GM21390 (cell line): Measurements from ENCODE around the gene PIP4K2A.

Source experiments
- ATAC-seq: cut with Tn5 transposase; IDR thresholded peaks from one replicate; pipeline ENCODE4 v1.9.1; 2021; ENCODE audit not compliant: unreplicated experiment

The PIP4K2A gene

GRCh38 chr10:22604344-22605126 is 109.8 kb downstream of the PIP4K2A start:
- no peak for ATAC-seq

GRCh38 chr10:22603581-22603980 is 110.8 kb downstream of the PIP4K2A start:
- ATAC-seq = no peak

- ATAC-seq = no peak
Measured at GRCh38 chr10:22601618-22602017, 112.8 kb downstream of the PIP4K2A start.

GRCh38 chr10:22599636-22600228 is 114.6 kb downstream of the PIP4K2A start:
- no peak for ATAC-seq

GRCh38 chr10:22599048-22599561 is 115.3 kb downstream of the PIP4K2A start:
- ATAC-seq = no peak

GRCh38 chr10:22598478-22598877 is 115.9 kb downstream of the PIP4K2A start:
- no peak for ATAC-seq

DNA sequence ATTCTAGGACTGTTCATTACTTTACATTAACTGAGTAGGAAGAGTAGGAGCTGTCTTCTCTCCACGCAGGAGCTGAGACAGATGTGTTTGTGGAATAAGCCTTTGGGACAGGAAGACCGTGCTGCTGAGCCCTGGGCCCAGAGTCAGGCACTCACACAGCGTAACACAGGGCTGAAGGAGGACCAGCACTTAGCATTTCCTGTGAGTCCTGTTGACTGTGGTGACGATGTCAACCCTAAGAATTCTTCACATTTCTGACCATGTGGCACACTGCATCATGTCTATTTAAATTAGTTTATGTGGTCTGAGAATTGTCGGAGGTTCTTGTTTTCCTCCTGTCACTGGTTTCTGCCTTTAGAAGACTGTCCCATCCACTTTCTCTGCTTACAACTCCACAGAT is 117.2 kb downstream of the PIP4K2A start:
- ATAC-seq = peak; percentile 62

- ATAC-seq = no peak
Measured at GRCh38 chr10:22593636-22594198, 120.7 kb downstream of the PIP4K2A start.

- ATAC-seq = no peak
Measured at GRCh38 chr10:22593026-22593425, 121.4 kb downstream of the PIP4K2A start.

GRCh38 chr10:22589851-22590514 is 124.4 kb downstream of the PIP4K2A start:
- no peak for ATAC-seq

DNA sequence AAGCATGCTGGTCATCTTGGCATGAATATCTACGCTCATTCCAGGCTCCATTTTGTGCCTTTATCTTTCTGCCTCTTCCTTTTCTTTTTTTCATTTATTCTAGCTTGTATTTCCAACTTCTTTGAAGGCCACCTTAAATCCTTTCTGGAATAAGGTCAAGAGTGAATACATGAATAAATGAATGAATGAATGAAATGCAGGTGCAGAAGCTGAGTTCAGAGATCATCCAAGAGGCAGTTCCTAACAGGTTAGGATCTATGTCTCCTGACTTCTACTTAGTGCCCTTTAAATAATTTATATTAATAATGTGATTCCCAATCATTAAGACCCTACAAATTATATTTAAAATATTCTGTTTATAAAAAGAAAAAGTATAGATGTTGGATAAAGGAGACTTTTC is 125.9 kb downstream of the PIP4K2A start:
- ATAC-seq = no peak

- no peak for ATAC-seq
Measured at GRCh38 chr10:22583683-22584082, 130.7 kb downstream of the PIP4K2A start.

- no peak for ATAC-seq
Measured at GRCh38 chr10:22581461-22581860, 132.9 kb downstream of the PIP4K2A start.

GRCh38 chr10:22580711-22581110 is 133.7 kb downstream of the PIP4K2A start:
- ATAC-seq = no peak

GRCh38 chr10:22579826-22580225 is 134.6 kb downstream of the PIP4K2A start:
- no peak for ATAC-seq

DNA sequence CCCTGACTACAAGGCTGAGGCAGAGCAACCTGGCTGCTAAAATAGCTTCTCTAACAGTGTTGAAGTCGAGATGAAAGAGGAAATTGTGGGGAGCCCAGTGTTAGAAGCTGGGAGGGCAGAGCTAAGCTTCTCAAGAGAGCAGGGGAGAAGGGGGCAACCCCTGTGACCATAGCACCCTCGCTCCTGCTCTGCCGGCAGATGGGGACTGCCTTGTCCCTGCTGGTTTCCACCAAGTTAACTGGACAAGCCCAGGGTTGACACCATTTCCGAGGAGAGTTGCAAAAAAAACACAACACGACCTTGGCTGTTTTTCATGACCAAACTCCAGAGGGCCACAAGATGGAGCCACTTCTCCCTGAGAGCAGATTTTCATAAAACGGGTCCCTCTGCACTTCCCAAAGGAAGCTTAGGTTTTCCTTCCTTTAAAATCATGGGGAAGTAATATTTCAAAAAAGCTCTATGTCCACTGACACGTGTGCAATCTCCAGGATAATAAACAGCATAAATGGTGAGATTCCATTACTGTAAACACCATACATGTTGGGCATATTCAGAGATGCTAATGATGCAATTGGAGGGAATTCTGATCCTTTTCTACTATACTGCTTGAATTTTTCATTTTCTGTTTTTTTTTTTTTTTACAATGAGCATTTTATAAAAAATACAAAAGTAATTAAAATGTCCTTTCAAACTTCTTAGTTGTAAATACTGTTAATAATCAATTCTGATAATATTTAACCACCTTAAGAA is 140.4 kb downstream of the PIP4K2A start:
- no peak for ATAC-seq

DNA sequence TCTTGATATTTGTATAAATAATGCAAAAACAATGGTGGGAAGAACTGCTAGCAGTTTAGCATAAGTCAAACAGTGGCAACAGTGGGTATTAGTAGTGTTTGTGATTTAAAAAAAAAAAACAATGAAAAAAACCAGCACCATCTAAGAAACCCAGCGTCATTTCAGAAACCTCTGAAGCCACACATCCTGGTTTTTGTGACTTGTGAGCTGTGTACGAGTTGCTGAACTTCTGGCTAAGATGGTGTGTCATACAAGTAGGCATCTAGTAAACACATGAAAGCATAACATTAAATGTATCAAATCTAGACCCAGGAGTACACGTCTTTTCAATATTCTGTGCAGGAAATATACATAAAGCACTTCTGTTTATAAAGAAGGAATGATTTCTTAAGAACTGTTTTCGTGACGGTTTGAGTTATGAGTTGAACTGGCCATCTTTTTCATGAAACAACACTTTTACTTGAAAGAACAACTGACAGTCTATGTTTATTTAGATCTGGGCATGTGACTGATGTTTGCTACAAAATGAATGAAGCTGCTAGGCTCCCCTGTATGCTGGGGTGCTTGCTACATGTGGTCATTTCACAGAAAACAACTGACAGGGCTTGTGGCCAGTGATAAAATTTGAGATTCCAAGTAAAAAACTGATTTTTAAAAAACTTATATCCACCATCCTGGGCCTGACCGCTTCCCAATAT is 143.5 kb downstream of the PIP4K2A start:
- ATAC-seq = no peak

GRCh38 chr10:22570234-22570633 is 144.1 kb downstream of the PIP4K2A start:
- no peak for ATAC-seq

- no peak for ATAC-seq
Measured at GRCh38 chr10:22568928-22569327, 145.4 kb downstream of the PIP4K2A start.

GRCh38 chr10:22564060-22564459 is 150.3 kb downstream of the PIP4K2A start:
- no peak for ATAC-seq
